Measurements from ENCODE around the gene TENM4. TPM values are rescaled to one million over a fixed set of nuclear protein-coding genes. Genes with fewer than 3 reads are reported as not detected.

The TENM4 gene
- total RNA-seq, 2 experiments from 2014 or later = not detected

DNA sequence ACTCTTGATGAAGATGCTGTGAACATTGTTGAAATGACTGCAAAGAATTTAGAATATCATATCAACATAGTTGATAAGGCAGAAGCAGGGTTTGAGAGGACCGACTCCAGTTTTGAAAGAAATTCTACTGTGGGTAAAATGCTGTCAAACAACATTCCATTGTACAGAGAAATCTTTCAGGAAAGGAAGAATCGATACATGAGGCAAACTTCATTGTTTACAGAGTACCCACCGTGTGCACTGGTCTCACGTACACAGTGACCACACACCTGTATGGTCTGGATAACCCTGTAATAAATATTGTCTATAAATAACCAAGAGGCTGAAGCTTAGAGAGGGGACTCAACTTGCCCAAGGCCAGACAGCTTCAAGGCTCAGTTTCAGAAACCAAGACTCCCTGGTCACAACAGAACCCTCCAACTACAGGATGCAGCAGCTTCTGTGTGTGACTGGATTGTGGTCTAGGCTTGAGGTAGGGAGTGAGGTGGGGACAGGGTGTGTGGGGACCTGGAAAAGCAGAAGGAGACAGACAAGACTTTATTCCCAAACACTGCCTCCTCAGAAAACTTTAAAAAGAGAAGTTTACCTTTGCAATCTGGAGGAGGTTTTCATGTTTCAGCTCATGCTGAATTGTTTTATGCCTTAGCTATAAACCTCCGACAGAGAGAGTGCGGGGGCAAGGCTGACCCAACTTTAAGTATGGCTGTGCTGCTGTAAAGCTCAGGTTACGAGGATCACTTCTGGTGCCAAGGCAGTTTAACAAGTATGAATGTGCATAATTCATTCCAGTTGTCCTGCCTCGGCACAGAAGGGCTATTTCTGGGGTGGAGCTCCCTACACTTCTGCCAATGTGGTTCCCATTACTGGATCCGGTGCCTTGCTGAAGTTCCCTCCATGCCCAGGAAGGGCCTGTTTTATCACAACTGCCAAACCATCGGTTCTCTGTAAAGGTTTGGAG, 493.6 kb downstream of the TENM4 start:
- no peak for DNase-seq (ENCODE audit: low spot score)
- Histone ChIP-seq H3K79me2 (ENCODE audit: insufficient read depth, low read depth, low read length) (no peaks in the 10 kb centered on the region), H3K9me2 (ENCODE audit: insufficient read depth, low read length) (no peaks in the 10 kb centered on the region), H3K9me3 (ENCODE audit: low read length) (no peaks in the 10 kb centered on the region), H4K20me1 (ENCODE audit: insufficient read depth, low read length) (no peaks in the 10 kb centered on the region), H2AFZ (ENCODE audit: low read length) (no peak overlapping the region), H3K4me1 (ENCODE audit: insufficient read depth, low read length, poor library complexity, severe bottlenecking) (no peaks in the 10 kb centered on the region), H3K4me2 (ENCODE audit: low read length) (no peak overlapping the region), H3K27ac (ENCODE audit: low read depth, low read length, poor library complexity, severe bottlenecking) (no peak overlapping the region), H3K4me3 (ENCODE audit: low read depth, low read length, poor library complexity, severe bottlenecking) (no peak overlapping the region), H3K36me3 (ENCODE audit: insufficient read depth, low read length) (no peaks in the 10 kb centered on the region)
- no peak for TF ChIP-seq EZH2phosphoT487 (IDR thresholded peaks at IDR 0.05; ENCODE audit: borderline replicate concordance, low read depth, low read length)
- TF ChIP-seq, protein P1, sequence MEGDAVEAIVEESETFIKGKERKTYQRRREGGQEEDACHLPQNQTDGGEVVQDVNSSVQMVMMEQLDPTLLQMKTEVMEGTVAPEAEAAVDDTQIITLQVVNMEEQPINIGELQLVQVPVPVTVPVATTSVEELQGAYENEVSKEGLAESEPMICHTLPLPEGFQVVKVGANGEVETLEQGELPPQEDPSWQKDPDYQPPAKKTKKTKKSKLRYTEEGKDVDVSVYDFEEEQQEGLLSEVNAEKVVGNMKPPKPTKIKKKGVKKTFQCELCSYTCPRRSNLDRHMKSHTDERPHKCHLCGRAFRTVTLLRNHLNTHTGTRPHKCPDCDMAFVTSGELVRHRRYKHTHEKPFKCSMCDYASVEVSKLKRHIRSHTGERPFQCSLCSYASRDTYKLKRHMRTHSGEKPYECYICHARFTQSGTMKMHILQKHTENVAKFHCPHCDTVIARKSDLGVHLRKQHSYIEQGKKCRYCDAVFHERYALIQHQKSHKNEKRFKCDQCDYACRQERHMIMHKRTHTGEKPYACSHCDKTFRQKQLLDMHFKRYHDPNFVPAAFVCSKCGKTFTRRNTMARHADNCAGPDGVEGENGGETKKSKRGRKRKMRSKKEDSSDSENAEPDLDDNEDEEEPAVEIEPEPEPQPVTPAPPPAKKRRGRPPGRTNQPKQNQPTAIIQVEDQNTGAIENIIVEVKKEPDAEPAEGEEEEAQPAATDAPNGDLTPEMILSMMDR (conservative IDR thresholded peaks at IDR 0.05; ENCODE audit: low read length) = no peak
- no TSS peak for BruUV-seq (replicated peaks)
- ChIA-PET CTCF (ENCODE audit: unreplicated experiment) (no interaction called here), POLR2A (no interaction called here)
- intact Hi-C loops (cut with micrococcal nuclease; ENCODE audit: unreplicated experiment) = no loop called here

DNA sequence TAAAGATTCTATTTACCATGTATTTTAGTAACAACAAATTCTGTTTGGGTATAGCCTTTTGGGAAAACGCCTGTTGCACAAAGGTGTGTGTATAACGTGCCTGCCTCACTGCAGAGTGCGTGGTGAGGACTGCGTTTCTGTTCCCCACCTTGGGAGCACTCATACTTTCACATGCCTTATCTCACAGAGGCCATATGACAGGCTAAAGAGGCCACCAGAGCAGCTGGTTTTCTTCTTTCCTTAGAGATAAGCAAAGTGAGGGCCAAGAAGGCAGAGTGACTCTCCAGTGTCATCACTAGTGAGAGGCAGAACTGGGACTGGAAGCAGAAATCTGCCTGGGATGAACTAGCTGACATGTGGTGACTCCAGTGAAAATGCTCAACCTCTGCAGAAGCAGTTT, 497.0 kb downstream of the TENM4 start:
- Histone ChIP-seq H3K27ac (ENCODE audit: low read depth, low read length, poor library complexity, severe bottlenecking) (no peak overlapping the region), H3K9me2 (ENCODE audit: insufficient read depth, low read length) (no peaks in the 10 kb centered on the region), H3K9me3 (ENCODE audit: low read length) (no peaks in the 10 kb centered on the region), H3K79me2 (ENCODE audit: insufficient read depth, low read depth, low read length) (no peaks in the 10 kb centered on the region), H2AFZ (ENCODE audit: low read length) (no peak overlapping the region), H4K20me1 (ENCODE audit: insufficient read depth, low read length) (no peaks in the 10 kb centered on the region), H3K4me2 (ENCODE audit: low read length) (no peak overlapping the region), H3K4me3 (ENCODE audit: low read depth, low read length, poor library complexity, severe bottlenecking) (no peak overlapping the region), H3K4me1 (ENCODE audit: insufficient read depth, low read length, poor library complexity, severe bottlenecking) (no peaks in the 10 kb centered on the region), H3K36me3 (ENCODE audit: insufficient read depth, low read length) (no peaks in the 10 kb centered on the region)
- ChIA-PET CTCF (ENCODE audit: unreplicated experiment) (no interaction called here), POLR2A (no interaction called here)
- DNase-seq (ENCODE audit: low spot score) = no peak
- BruUV-seq (replicated peaks) = no TSS peak
- intact Hi-C loops (cut with micrococcal nuclease; ENCODE audit: unreplicated experiment) = no loop called here
- TF ChIP-seq EZH2phosphoT487 (IDR thresholded peaks at IDR 0.05; ENCODE audit: borderline replicate concordance, low read depth, low read length) = no peak
- TF ChIP-seq, protein P1 (conservative IDR thresholded peaks at IDR 0.05; ENCODE audit: low read length) = no peak

DNA sequence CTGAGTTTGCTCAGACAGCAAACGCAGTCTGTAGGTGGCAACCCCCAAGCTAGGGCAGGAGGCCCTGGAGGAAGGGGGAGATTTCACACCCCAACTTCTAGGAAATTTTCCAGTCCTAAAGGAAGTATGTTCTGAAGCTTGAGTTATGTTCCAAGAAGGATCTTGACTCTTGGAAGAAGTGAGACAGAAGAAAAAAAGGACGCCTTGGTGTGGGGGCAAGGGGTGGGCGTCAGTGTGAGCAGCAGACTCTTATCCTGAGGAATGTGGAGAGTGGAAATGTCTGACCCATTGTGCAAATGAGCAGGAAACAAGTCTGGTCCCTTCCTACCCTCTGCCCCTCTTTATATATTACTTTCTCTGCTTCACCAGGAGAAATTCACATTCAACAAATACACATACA, 497.7 kb downstream of the TENM4 start:
- CTCF ChIA-PET (ENCODE audit: unreplicated experiment) = no interaction called here

More for the DNA sequence above, 497.7 kb downstream of the TENM4 start:
- no TSS peak for BruUV-seq (replicated peaks)
- Histone ChIP-seq H3K4me2 (ENCODE audit: low read length) (no peak overlapping the region), H3K9me3 (ENCODE audit: low read length) (no peaks in the 10 kb centered on the region), H3K9me2 (ENCODE audit: insufficient read depth, low read length) (no peaks in the 10 kb centered on the region), H4K20me1 (ENCODE audit: insufficient read depth, low read length) (no peaks in the 10 kb centered on the region), H3K79me2 (ENCODE audit: insufficient read depth, low read depth, low read length) (no peaks in the 10 kb centered on the region), H3K4me1 (ENCODE audit: insufficient read depth, low read length, poor library complexity, severe bottlenecking) (no peaks in the 10 kb centered on the region), H2AFZ (ENCODE audit: low read length) (no peak overlapping the region), H3K36me3 (ENCODE audit: insufficient read depth, low read length) (no peaks in the 10 kb centered on the region), H3K4me3 (ENCODE audit: low read depth, low read length, poor library complexity, severe bottlenecking) (no peak overlapping the region), H3K27ac (ENCODE audit: low read depth, low read length, poor library complexity, severe bottlenecking) (no peak overlapping the region)
- no peak for TF ChIP-seq EZH2phosphoT487 (IDR thresholded peaks at IDR 0.05; ENCODE audit: borderline replicate concordance, low read depth, low read length)
- TF ChIP-seq, protein P1 (conservative IDR thresholded peaks at IDR 0.05; ENCODE audit: low read length) = no peak
- DNase-seq (ENCODE audit: low spot score) = no peak
- intact Hi-C loops (cut with micrococcal nuclease; ENCODE audit: unreplicated experiment) = no loop called here
- POLR2A ChIA-PET = no interaction called here
